Activated naive CD8-positive, alpha-beta T cell treated with anti-CD3 and anti-CD28 coated beads, Interleukin-2, amount 50 U/mL, for 24 hours (primary cell): Measurements from ENCODE around the gene ATG13.
"Not testable (repeated sequence)": the region's sequence is repeated elsewhere in the genome, so short reads cannot be mapped to it uniquely, and the experiment has no call there.

Source experiments
- ATAC-seq: fragments of 150-1000 bp; cut with Tn5 transposase; one replicate; pipeline ENCODE4 v1.10.0; 2021
- DNase-seq: peaks from one replicate; pipeline ENCODE4 v3.0.0; 2021
- H3K27ac Mint-ChIP-seq: one replicate; pipeline ENCODE4 v1.8.0; 2021; ENCODE audit warnings: mild to moderate bottlenecking, mixed read lengths
- H3K27me3 Mint-ChIP-seq: one replicate; pipeline ENCODE4 v1.8.0; 2021; ENCODE audit warnings: mixed read lengths
- H3K36me3 Mint-ChIP-seq: one replicate; pipeline ENCODE4 v1.8.0; 2021; ENCODE audit warnings: low read depth, mixed read lengths
- H3K4me1 Mint-ChIP-seq: one replicate; pipeline ENCODE4 v1.8.0; 2021; ENCODE audit warnings: mixed read lengths
- H3K4me3 Mint-ChIP-seq: one replicate; pipeline ENCODE4 v1.8.0; 2021; ENCODE audit warnings: mild to moderate bottlenecking, moderate library complexity, mixed read lengths
- H3K9me3 Mint-ChIP-seq: one replicate; pipeline ENCODE4 v1.8.0; 2021; ENCODE audit warnings: mixed read lengths

Gene ATG13

GRCh38 chr11:46649180-46649738 lies 31.9 kb downstream of the ATG13 start:
- no peaks in the 10 kb centered on the region for H3K27me3 Mint-ChIP-seq
- DNase-seq (no peak), ATAC-seq (no peak)
- no peaks in the 10 kb centered on the region for H3K4me1 Mint-ChIP-seq
- H3K36me3 Mint-ChIP-seq = peaks cover 21% of the 10 kb centered on the region
- H3K4me3 Mint-ChIP-seq = no peak overlapping the region
- H3K9me3 Mint-ChIP-seq = no peaks in the 10 kb centered on the region
- H3K27ac Mint-ChIP-seq = no peak overlapping the region

DNA sequence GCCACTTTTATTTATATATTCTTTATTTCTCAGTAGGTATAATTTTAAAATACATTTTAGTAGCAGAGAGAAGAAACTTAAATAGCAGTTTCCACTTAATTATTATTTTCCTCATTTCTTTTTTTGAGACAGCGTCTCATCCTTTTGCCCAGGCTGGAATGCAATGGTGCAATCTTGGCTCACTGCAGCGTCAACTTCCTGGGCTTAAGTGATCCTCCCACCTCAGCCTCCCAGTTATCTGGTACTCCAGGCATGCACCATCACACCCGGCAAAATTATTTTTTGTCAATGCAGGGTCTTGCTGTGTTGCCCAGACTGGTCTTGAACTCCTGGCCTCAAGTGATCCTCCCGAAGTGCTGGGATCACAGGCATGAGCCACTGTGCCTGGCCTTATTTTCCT lies 38.3 kb downstream of the ATG13 start:
- Mint-ChIP-seq H3K27ac (no peak overlapping the region), H3K4me1 (no peaks in the 10 kb centered on the region), H3K36me3 (peaks cover 18% of the 10 kb centered on the region), H3K4me3 (no peak overlapping the region), H3K9me3 (no peaks in the 10 kb centered on the region), H3K27me3 (no peaks in the 10 kb centered on the region)
- ATAC-seq (no peak), DNase-seq (no peak)

DNA sequence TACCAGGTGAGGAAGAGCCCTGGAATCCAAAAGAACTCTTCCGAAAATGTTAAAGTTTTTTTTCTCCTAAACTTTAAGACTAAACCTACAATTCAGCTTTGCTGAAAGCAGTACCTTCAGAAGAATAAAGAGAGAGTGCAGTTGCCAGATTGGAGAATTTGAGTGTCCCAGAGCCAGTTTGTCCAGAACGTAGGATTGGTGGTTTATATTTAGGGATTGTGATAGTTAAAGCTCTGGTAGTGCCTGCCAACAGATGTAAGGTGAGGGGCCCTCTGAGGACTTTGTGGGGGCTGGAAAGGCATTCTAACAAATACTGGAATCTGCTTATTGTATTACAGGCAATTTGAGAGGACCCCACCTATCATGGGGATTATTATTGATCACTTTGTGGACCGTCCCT lies 39.8 kb downstream of the ATG13 start:
- H3K27me3 Mint-ChIP-seq = no peaks in the 10 kb centered on the region
- H3K36me3 Mint-ChIP-seq = peaks cover 14% of the 10 kb centered on the region
- H3K9me3 Mint-ChIP-seq = no peaks in the 10 kb centered on the region
- H3K27ac Mint-ChIP-seq = no peak overlapping the region
- no peak for ATAC-seq
- no peak for DNase-seq
- H3K4me3 Mint-ChIP-seq = no peak overlapping the region
- no peaks in the 10 kb centered on the region for H3K4me1 Mint-ChIP-seq

DNA sequence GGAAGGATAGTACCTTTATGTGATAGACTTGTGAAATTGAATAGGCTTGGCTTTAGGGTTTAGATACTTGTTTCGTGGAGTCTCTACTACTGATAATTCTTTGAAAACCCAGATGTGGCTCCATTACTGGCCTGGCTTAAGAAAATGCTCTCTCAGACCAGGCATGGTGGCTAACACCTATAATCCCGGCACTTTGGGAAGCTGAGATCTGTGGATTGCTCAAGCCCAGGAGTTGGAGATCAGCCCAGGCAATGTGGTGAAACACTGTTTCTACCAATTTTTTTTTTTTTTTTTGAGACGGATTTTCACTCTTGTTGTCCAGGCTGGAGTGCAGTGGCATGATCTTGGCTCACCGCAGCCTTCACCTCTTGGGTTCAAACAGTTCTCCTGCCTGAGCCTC lies 40.9 kb downstream of the ATG13 start:
- Mint-ChIP-seq H3K36me3 (peaks cover 17% of the 10 kb centered on the region), H3K27me3 (no peaks in the 10 kb centered on the region), H3K9me3 (no peaks in the 10 kb centered on the region), H3K4me3 (no peak overlapping the region), H3K4me1 (no peaks in the 10 kb centered on the region), H3K27ac (no peak overlapping the region)
- DNase-seq (no peak), ATAC-seq (no peak)

DNA sequence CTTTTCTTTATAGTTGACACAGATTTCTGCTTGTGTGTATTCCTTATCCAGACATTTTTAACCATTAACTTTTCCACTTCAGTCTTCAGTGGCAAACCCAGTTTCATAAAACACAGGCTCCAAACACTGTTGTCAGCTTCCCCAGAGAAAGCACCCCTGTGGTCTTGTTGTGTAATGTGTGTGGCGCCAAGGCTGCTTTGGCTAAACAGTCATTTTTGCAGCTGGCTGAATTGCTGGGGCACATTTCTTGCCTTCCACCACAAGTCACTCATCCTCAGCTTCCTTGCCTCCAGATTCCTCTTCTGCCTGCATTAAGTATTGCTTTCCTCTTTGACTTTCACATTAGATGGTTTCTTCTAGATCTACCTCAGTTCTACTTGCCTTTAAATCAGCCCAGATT lies 42.6 kb downstream of the ATG13 start:
- DNase-seq (no peak), ATAC-seq (no peak)
- H3K36me3 Mint-ChIP-seq = peaks cover 20% of the 10 kb centered on the region
- no peak overlapping the region for H3K27ac Mint-ChIP-seq
- no peaks in the 10 kb centered on the region for H3K4me1 Mint-ChIP-seq
- H3K9me3 Mint-ChIP-seq = no peaks in the 10 kb centered on the region
- H3K27me3 Mint-ChIP-seq = no peaks in the 10 kb centered on the region
- no peak overlapping the region for H3K4me3 Mint-ChIP-seq

DNA sequence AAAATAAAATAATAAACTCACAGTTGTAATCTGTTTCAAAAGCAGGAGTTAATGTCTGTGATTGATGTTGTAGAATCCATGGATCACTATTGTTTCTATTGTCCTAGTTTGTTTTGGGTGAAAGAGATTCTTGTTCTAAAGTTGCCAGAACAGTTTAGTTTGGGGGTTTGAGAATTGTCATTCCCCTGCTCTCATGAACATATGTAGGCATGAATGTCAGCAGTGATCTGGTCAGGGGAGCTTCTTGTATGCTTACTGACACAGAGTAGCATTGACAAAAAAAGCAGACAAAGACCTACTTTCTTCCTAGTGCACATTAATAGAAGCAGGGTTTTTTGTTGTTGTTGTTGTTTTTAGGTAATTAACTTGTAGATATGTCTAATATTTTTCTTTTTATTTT lies 44.5 kb downstream of the ATG13 start:
- DNase-seq (no peak), ATAC-seq (no peak)
- Mint-ChIP-seq H3K9me3 (no peaks in the 10 kb centered on the region), H3K36me3 (peaks cover 24% of the 10 kb centered on the region), H3K4me3 (no peak overlapping the region), H3K27ac (no peak overlapping the region), H3K4me1 (no peaks in the 10 kb centered on the region), H3K27me3 (no peaks in the 10 kb centered on the region)

DNA sequence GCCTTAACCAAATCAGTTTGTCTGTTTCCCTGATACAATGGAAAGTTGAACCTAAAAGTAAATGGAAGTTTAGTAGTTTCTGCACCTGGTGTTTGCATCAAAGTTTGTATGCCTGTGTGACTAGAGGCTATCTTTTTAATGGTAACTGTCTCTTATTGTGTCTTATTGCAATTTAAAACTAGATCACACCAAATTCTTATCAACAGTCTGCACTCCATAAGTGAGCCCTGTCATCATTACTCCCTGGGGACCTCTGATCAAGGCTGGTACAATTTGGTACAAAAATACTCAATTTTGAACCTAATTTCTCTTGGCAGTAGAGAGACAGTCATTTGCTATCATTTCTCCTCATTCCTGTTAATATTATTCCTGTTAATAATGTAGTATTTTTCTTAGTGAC lies 45.0 kb downstream of the ATG13 start:
- Mint-ChIP-seq H3K4me1 (no peaks in the 10 kb centered on the region), H3K4me3 (no peak overlapping the region), H3K27me3 (no peaks in the 10 kb centered on the region), H3K36me3 (peaks cover 24% of the 10 kb centered on the region), H3K27ac (no peak overlapping the region), H3K9me3 (no peaks in the 10 kb centered on the region)
- DNase-seq (no peak), ATAC-seq (no peak)

DNA sequence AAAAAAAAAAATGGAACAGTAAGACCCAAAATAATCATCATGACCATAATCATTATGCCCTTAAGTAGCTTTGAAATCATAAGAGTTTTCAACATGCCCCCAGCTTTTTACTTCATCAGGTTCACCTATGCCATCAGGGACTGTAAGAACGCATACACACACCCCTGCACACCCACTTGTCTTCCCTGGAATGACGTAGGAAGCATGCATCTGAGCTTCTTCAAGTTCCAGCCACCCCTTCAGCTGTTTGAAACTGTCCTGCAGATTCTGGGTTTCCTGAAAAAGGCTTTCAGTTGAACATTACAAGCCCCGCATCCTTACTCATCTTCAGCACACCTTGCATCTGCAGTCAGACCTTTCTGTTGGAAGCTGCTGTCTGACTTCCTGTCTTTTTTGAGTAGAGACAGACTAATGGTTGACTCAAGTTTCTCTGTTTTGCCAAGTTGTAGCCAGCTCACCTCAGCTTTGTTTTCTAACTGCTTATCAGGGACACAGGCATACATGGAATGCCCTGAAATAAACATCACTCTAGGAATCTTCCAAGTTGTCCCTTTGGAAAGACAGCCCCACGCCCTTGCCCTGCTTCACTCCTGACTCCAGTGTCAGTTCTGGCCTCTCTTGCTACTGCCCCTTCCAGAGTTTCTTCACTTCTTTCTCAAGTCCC lies 46.1 kb downstream of the ATG13 start:
- Mint-ChIP-seq H3K4me3 (no peak overlapping the region), H3K36me3 (peaks cover 19% of the 10 kb centered on the region), H3K9me3 (no peaks in the 10 kb centered on the region), H3K27me3 (no peaks in the 10 kb centered on the region), H3K4me1 (no peaks in the 10 kb centered on the region), H3K27ac (no peak overlapping the region)
- ATAC-seq = no peak
- DNase-seq = no peak

- DNase-seq (no peak), ATAC-seq (no peak)
- Mint-ChIP-seq H3K9me3 (no peaks in the 10 kb centered on the region), H3K27me3 (no peaks in the 10 kb centered on the region), H3K27ac (no peak overlapping the region), H3K4me3 (no peak overlapping the region), H3K36me3 (peaks cover 24% of the 10 kb centered on the region), H3K4me1 (peaks cover under 1% of the 10 kb centered on the region)
These were observed 47.3 kb downstream of the ATG13 start for GRCh38 chr11:46664612-46665011.

DNA sequence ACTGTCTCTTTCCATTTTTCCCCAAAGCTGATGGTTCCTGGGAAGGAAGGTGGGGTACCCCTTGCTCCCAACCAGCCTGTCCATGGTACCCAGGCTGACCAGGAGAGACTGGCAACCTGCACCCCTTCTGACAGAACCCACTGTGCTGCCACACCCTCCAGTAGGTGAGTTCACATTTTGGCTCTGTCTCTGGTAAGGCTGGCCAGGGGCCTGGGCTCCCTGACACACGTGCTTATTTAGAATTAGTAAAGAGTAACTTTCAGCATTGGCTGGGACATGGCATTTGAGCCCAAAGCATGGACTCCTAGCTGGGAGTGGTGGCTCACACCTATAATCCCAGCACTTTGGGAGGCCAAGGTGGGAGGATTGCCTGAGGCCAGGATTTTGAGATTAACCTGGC lies 48.0 kb downstream of the ATG13 start:
- Mint-ChIP-seq H3K4me1 (peaks cover 7% of the 10 kb centered on the region), H3K36me3 (peaks cover 24% of the 10 kb centered on the region)

GRCh38 chr11:46666516-46666915 lies 49.2 kb downstream of the ATG13 start:
- Mint-ChIP-seq H3K4me1 (peaks cover 18% of the 10 kb centered on the region), H3K27ac (no peak overlapping the region), H3K9me3 (no peaks in the 10 kb centered on the region), H3K36me3 (peaks cover 29% of the 10 kb centered on the region), H3K4me3 (no peak overlapping the region), H3K27me3 (no peaks in the 10 kb centered on the region)
- DNase-seq (no peak), ATAC-seq (no peak)

More for the DNA sequence above, 48.0 kb downstream of the ATG13 start:
- DNase-seq = no peak
- H3K9me3 Mint-ChIP-seq = no peaks in the 10 kb centered on the region
- no peak for ATAC-seq
- H3K27ac Mint-ChIP-seq = no peak overlapping the region
- H3K4me3 Mint-ChIP-seq = no peak overlapping the region
- no peaks in the 10 kb centered on the region for H3K27me3 Mint-ChIP-seq

GRCh38 chr11:46667043-46667481 lies 49.7 kb downstream of the ATG13 start:
- DNase-seq (no peak), ATAC-seq (no peak)
- H3K4me3 Mint-ChIP-seq = no peak overlapping the region
- no peak overlapping the region for H3K27ac Mint-ChIP-seq
- H3K4me1 Mint-ChIP-seq = peaks cover 24% of the 10 kb centered on the region
- peaks cover 33% of the 10 kb centered on the region for H3K36me3 Mint-ChIP-seq
- no peaks in the 10 kb centered on the region for H3K27me3 Mint-ChIP-seq
- no peaks in the 10 kb centered on the region for H3K9me3 Mint-ChIP-seq

- Mint-ChIP-seq H3K27ac (no peak overlapping the region), H3K36me3 (peaks cover 26% of the 10 kb centered on the region), H3K4me3 (no peak overlapping the region), H3K4me1 (peaks cover 34% of the 10 kb centered on the region), H3K27me3 (no peaks in the 10 kb centered on the region), H3K9me3 (no peaks in the 10 kb centered on the region)
- ATAC-seq (no peak), DNase-seq (no peak)
These were observed 51.2 kb downstream of the ATG13 start for GRCh38 chr11:46668480-46669085.

DNA sequence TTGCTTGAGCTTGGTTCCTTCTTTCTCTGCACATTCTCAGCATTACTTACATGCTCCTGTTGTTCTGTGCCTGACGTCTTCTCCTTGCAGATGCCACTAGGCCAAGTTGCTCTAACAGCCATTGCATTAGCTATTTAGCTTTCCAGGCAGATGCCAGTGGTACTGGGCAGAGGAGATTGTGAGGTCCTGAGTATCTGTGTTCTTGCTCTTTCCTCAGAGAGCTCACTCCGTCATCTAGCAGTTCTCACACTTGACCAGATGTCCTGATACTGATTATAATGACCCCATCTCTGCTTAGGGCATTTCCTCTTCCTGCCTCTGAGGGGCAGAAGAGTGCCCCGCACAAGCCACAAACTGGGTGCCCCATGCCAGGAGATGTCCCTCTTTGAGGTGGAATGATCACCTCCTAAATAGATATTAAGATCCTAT lies 52.4 kb downstream of the ATG13 start:
- no peaks in the 10 kb centered on the region for H3K27me3 Mint-ChIP-seq
- H3K27ac Mint-ChIP-seq = no peak overlapping the region
- H3K4me3 Mint-ChIP-seq = no peak overlapping the region
- ATAC-seq (no peak), DNase-seq (no peak)
- peaks cover 25% of the 10 kb centered on the region for H3K36me3 Mint-ChIP-seq
- H3K9me3 Mint-ChIP-seq = no peaks in the 10 kb centered on the region
- H3K4me1 Mint-ChIP-seq = peaks cover 40% of the 10 kb centered on the region

GRCh38 chr11:46670521-46670920 lies 53.2 kb downstream of the ATG13 start:
- not testable (repeated sequence) for H3K4me3 Mint-ChIP-seq, ATAC-seq, H3K9me3 Mint-ChIP-seq, DNase-seq, H3K27ac Mint-ChIP-seq, H3K27me3 Mint-ChIP-seq
- Mint-ChIP-seq H3K4me1 (peaks cover 48% of the 10 kb centered on the region), H3K36me3 (peaks cover 23% of the 10 kb centered on the region)
